Glomerular visceral epithelial cell (primary cell): ENCODE data around the gene CA12.
"Not testable (repeated sequence)": the region's sequence is repeated elsewhere in the genome, so short reads cannot be mapped to it uniquely, and the experiment has no call there.

Source experiments
- DNase-seq: peaks from one replicate; pipeline ENCODE4 v3.0.0-alpha.2; 2016; ENCODE audit errors: extremely low spot score

CA12 gene

GRCh38 chr15:63335543-63336240, 46.0 kb downstream of the CA12 start:
- no peak for DNase-seq

- peak; percentile 23 for DNase-seq
Observed at GRCh38 chr15:63334821-63335220, 46.8 kb downstream of the CA12 start.

GRCh38 chr15:63332367-63333124, 49.1 kb downstream of the CA12 start:
- peak; percentile 91 for DNase-seq

- peak; percentile 50 for DNase-seq
Observed at GRCh38 chr15:63331456-63331855, 50.2 kb downstream of the CA12 start.

GRCh38 chr15:63330926-63331325, 50.7 kb downstream of the CA12 start:
- DNase-seq, result no peak

GRCh38 chr15:63329567-63330350, 51.9 kb downstream of the CA12 start:
- DNase-seq, result no peak

GRCh38 chr15:63327648-63328421, 53.8 kb downstream of the CA12 start:
- DNase-seq, result no peak

- no peak for DNase-seq
Observed at GRCh38 chr15:63324770-63325169, 56.9 kb downstream of the CA12 start.

- DNase-seq, result no peak
Observed at GRCh38 chr15:63323798-63324563, 57.7 kb downstream of the CA12 start.

- peak; percentile 49 for DNase-seq
Observed at GRCh38 chr15:63322541-63322940, 59.1 kb downstream of the CA12 start.

GRCh38 chr15:63321462-63321861, 60.2 kb downstream of the CA12 start:
- DNase-seq, result no peak

GRCh38 chr15:63320981-63321380, 60.7 kb downstream of the CA12 start:
- DNase-seq, result not testable (repeated sequence)

GRCh38 chr15:63320446-63320845, 61.2 kb downstream of the CA12 start:
- not testable (repeated sequence) for DNase-seq

- no peak for DNase-seq
Observed at GRCh38 chr15:63319065-63319464, 62.6 kb downstream of the CA12 start.

- no peak for DNase-seq
Observed at GRCh38 chr15:63318344-63318743, 63.3 kb downstream of the CA12 start.

GRCh38 chr15:63314409-63314808, 67.2 kb downstream of the CA12 start:
- DNase-seq, result no peak

GRCh38 chr15:63313825-63314224, 67.8 kb downstream of the CA12 start:
- no peak for DNase-seq

GRCh38 chr15:63312286-63312685, 69.4 kb downstream of the CA12 start:
- DNase-seq, result no peak

GRCh38 chr15:63310646-63311045, 71.0 kb downstream of the CA12 start:
- DNase-seq, result no peak

- no peak for DNase-seq
Observed at GRCh38 chr15:63308947-63309346, 72.7 kb downstream of the CA12 start.

GRCh38 chr15:63308491-63308890, 73.2 kb downstream of the CA12 start:
- no peak for DNase-seq
